ENCODE results near the gene CHST10.
A peak's percentile ranks its signal among the peaks of the same experiment; 100 is the strongest.
"Not testable (repeated sequence)": the region's sequence is repeated elsewhere in the genome, so short reads cannot be mapped to it uniquely, and the experiment has no call there.

The CHST10 gene, protein sequence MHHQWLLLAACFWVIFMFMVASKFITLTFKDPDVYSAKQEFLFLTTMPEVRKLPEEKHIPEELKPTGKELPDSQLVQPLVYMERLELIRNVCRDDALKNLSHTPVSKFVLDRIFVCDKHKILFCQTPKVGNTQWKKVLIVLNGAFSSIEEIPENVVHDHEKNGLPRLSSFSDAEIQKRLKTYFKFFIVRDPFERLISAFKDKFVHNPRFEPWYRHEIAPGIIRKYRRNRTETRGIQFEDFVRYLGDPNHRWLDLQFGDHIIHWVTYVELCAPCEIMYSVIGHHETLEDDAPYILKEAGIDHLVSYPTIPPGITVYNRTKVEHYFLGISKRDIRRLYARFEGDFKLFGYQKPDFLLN

DNA sequence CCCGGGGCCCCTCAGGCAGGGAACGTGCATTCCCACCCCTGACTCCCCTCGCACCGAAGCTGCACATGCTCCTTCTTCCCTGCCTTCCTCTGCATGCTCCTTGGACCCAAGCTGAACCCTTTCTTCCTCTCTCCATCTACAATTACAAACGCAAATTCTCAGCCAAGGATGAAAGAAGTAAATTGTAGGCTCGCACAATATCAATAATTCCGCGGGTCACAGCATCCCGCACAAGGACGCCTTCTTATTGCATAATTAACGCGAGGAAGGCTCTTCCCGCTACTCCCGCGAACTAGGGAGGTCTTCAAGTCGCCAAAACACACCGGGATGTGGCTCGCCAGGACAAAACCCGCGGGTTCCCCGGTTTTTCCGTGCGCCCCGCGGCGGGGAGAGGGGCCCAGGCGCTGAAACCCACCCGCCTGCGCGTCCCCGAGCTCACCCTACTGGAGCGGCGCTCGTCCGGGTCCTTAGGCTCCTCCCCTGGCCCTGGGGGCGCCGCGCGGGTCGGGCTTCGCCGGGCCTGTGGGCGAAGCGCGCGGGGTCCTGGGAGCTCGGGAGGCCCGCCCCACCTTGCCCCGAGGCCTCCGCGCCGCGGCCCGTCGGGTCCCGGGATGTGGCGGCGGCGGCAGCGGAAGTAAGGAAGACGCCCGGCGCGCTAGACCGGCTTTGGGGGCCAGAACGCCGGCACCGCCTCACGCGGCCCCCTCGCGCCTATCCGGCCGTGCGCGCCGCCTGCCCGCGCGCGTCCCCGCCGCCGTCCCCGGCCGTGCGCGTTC is at the start of gene CHST10:
Gene CHST10, minus strand, starts transcription at position 734 of the 776 bp plus-strand sequence. CDS start 10,993 bp downstream, outside the sequence.
- DNase-seq, result peak; percentile 3

DNA sequence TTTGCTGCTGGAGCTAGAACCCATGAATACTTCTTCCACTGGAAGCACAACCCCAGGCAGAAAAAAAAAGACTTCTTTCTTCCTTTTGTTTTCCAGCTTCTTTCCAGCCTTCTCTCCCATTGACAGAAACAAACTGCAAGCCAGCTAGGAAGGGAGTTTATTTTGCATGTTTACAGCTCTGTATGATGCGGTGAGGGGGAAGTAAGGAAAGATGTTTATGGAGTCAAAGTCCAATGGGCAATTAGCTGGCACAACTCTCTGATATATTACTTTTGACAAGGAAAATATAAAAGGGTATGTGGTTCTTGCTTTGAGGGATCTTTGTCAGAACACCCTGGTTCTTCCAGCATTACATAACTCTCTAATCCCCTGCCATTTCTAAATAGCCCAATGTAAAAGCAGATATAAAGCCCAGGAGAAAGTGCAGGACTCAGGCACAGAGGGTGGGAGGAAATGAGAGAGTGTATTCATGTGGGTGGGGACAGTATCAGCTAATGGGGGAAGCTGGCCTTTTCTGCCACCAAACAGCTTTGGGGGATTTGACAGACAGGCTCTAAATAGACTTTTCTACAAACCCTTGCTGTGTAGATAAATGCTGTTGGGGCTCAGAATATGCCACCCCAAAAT is 43.5 kb upstream of the CHST10 start:
- DNase-seq, result no peak

DNA sequence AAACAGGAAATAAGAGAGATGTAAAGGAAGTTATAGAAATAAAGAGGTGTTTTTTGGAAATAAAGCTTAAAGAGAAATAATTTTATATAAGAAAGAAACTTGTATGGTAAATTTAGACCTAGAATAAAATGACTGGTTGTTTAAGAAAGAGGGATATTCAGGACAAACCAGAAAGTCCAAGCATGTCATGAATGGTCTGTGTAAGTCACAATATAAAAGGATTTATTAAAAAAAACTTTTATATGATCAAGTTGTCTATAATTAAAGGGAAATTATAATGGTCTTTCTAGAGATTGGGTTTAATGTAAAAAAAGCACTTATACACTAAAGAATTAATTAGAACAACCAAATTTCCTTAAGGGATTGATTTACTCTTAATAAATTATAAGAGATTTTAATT is 38.9 kb upstream of the CHST10 start:
- not testable (repeated sequence) for DNase-seq

DNA sequence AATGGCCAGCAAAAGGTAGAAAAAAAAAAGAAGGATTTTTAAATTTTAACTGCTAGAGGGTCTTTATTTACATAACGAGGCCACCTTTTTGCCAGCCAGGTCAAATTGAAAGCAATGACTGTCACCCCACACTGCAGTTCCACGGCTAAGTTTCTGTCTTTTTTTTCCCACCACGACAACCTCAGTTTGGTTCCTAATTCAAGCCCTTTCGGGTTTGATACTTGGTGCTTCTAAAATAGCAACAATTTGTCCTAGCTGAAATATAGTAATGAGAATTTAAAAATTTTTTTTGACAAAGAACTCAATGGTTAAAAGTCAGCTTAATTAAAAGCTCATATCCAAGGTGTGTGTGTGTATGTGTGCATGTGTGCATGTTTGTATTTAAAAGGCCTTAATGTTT is 36.4 kb upstream of the CHST10 start:
- no peak for DNase-seq

DNA sequence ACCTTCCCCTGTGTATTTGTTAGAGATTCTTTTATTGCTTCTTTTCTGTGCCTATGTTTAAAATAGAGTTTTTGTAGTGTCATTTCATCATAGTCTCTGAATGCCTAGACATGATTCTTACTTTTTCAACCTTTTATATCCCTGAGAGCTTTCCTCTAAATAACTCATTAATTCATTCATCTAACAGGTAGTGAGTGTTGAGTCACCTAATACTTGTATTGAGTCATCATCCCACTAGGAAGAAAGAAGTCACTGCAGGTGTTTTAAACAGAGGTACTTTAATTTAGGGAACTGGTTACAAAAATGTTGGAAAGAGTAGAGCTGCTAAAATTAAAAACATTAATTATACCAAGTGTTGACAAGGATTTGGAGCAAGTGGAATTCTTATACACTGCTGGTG is 34.3 kb upstream of the CHST10 start:
- DNase-seq, result no peak

DNA sequence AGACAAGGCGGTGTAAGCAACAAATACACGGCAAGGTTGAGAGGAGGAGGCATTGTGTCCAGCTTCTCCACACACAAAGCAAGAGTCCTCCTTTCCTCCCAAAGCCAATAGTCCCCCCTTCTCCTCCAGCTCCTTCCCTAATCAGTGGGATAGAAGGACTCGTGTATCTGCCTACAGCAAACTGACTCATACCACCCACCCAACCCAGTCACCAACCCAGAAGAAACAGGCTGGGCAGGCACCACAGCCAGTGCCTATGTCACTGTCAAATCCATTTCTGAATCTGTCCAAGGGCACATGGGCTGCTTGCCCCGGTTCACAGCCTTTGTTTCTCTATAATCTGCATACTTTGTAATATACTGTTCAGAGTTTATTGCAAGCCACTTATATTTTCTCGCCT is 33.6 kb upstream of the CHST10 start:
- no peak for DNase-seq

DNA sequence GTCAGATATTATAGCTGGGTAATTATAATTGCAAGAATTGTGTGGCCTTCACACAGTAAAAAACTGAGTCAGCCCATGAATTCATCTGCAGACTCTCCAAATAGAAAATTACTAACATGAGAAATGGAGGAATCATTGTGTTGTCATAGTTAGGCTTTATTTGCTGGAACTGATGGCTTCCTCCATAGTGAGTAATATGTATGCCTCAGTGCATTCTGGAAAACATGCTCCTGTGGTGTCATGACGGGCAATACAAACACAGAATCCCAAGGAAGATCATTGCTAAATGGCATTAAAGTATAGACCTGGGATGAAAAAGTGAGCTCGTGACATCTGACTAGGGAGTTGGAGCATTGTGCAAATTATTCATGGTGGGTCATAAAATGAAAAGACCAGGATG is 29.2 kb upstream of the CHST10 start:
- DNase-seq, result no peak

DNA sequence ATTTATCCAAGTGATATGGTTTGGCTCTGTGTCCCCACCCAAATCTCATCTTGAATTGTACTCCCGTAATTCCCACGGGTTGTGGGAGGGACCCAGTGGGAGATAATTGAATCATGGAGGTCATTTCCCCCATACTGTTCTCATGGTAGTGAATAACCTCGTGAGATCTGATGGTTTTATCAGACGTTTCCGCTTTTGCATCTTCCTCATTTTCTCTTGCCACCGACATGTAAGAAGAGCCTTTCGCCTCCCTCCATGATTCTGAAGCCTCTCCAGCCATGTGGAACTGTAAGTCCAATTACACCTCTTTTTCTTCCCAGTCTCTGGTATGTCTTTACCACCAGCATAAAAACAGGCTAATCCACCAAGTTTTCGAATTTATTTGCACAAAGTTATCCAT is 20.3 kb upstream of the CHST10 start:
- DNase-seq, result no peak

DNA sequence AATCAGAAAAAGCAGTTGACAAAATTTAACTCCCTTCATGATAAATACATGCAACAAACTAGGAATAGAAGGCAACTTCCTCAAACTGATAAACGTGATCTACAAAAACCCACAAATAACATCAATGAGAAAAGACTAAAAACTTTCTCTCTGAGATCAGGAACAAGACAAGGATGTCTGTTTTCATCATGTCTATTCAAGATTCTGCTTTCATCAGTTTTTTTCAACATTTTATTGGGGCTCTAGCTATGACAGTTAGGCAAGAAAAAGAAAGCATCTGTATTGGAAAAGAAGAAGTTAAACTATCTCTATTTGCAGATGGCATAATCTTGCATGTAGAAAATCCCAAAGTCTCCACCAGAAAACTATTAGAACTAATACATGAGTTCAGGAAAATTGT is 12.3 kb upstream of the CHST10 start:
- DNase-seq, result no peak

DNA sequence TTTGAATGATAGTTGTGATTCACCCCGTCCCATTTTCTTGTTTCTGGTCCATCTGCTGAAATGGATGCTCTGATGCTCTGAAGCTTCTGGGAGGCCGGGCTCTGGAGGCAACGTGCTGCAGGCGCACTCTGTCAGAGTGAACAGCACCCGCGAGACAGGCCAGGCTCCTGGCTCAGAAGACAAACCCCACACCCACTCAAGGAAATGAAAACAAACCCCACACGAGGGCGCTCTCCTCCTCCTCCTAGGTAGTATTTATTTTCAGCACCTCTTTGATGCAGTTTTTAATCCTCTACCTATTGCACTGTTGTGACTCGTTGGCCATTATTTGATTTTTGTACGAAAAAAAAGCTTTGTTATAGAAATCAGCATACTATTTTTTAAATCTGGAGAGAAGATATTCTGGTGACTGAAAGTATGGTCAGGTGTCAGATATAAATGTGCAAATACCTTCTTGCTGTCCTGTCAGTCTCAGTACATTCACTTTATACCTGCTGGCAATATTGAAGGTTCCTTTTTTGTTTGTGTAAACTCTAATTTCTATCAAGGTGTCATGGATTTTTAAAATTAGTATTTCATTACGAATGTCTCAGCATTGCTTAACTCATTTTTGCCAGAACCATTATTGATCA is 10.3 kb upstream of the CHST10 start:
- DNase-seq, result peak; percentile 50

DNA sequence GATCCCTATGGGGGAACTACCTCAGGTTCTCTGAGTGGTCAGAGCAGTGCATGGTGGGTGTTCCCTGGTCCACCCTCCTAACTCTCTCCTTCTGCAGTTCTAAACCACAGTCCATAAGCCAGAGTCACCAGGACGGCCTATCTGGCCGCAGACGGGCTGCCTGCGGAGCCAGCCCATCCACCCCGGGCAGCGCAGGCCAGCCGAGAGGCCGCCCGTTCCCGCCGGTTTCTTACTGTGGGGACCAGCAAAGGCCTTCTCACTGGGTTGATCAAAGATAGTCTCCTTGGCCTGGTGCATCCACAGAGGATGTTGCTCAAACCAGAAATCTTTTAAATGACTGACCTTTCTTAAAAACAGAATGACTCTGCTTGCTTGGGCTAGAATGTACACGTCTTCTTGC is 9.6 kb upstream of the CHST10 start:
- DNase-seq, result no peak

DNA sequence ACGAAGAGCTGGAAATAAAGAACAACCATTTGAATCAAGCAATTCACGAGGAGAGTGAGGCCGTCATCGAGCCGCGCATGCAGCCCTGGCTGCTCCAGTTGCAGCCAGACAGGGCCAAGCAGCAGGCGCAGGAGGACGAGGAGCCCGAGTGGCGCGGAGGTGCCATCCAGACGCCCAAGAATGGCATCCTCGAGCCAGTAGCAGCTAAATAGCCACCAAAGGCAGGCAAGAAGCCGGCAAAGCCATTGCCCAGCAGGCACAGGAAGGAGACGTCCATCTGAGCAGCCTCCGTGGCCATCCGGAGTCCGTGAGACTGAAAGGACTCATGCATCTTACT is 8.9 kb upstream of the CHST10 start:
- no peak for DNase-seq

DNA sequence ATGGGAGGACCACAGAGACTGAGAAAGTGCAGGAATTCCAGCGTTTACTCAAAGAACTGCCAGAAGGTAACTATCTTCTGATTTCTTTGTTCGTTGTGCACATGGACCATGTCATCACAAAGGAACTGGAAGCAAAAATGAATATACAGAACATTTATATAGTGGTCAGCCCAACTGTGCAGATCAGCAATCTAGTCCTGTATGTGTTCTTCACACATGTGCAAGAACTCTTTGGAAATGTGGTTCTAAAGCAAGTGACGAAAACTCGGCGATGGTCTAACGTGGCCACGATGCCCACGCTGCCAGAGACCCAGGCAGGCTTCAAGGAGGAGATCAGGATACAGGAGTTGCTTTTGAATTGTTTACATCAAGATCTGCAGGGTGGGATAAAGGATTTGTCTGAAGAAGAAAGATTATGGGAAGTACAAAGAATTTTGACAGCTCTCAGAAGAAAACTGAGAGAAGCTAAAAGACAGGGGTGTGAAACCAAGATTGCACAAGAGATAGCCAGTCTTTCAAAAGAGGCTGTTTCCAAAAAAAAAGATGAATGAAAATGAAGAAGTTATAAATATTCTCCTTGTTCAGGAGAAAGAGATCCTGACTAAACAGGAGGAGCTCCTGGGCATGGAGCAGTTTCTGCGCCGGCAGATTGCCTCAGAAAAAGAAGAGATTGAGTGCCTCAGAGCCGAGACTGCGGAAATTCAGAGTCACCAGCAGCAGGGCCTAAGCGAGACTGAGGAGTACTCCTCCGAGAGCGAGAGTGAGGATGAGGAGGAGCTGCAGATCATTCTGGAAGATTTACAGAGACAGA is 8.3 kb upstream of the CHST10 start:
- DNase-seq, result no peak

DNA sequence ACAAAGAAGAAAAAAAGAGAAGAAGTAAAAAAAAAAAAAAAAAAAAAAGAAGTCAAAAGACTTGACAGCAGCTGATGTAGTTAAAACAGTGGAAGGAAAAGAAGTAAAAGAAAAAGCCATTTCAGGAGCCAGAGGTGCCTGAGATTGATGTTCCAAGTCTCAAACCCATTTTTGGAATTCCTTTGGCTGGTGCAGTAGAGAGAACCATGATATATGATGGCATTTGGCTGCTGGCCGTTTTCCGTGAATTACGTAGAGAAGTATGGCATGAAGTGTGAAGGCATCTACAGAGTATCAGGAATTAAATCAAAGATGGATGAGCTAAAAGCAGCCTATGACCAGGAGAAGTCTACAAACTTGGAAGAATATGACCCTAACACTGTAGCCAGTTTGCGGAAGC is 7.6 kb upstream of the CHST10 start:
- no peak for DNase-seq

DNA sequence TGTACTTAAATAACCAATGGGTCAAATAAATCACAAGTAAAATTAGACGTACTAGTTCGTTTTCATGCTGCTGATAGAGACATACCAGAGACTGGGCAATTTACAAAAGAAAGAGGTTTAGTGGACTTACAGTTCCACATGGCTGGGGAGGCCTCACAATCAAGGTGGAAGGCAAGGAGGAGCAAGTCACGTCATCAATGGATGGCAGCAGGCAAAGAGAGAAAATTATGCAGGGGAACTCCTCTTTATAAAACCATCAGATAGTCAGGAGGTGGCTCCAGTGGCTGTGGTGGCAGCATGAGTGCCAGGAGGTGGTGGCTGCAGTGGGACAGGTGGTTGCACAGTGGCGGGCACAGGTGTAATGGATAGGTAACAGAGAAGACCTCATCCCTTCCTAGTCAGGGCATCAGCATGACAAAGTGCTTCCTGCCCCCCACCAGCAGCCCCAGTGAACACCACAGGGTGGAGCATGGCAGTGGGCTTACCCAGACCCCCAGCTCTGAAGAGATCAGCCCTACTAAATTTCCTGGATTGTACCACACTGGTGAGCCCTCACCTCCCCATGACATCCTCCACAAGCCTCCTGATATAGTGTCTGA is 6.9 kb upstream of the CHST10 start:
- no peak for DNase-seq

DNA sequence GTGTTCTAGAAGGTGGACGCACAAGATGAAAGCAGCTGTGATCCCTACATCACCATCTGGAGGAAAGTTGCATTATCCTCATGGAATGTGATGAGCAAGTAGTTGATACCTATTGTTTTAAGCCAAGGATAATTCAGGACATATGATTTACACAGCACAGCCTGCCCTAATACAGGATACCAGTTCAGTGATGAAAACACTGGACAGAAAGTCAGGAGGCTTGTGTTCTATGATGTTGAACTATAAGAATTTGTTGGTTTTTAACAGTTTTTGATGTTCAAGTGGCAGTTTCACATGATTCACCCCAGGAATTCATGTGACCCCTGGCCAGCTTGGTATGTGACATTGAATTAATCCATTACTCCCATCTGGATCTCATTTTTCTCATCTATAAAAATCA is 6.2 kb upstream of the CHST10 start:
- DNase-seq, result no peak

DNA sequence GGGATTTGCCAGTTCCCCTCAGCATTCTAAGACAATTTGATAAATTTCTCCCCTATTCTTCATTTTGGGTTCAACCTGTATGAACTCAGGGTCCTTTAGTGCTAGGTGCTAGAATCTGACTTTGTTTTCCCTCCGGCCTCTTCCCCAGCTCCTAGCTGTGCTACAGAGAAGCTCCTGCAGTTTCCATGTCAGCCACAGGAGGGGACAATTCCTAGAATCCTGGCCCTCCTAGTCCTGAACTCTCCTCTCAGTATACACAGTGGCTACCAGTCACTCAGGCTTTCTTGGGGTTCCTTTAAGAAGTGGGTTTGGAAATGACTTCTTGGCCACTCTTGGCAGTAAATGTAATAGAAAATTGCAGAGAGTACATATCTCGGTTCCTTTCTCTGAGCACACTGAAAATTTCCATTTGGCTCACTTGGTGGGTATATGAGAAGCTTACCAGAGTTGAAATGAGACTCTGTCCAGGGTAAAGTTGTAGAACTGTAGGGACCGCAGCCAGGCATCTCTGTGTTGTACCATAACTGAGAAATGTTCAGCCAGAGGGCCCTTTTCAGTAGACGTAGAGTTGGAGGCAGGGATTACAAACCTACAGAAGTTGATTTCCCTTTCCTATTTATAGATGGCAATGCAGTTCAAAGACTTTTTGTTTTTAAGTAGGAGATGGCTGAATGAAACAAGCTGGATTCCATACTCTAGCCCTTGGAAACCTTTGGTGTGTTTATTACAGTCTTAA is 5.0 kb upstream of the CHST10 start:
- DNase-seq, result no peak

DNA sequence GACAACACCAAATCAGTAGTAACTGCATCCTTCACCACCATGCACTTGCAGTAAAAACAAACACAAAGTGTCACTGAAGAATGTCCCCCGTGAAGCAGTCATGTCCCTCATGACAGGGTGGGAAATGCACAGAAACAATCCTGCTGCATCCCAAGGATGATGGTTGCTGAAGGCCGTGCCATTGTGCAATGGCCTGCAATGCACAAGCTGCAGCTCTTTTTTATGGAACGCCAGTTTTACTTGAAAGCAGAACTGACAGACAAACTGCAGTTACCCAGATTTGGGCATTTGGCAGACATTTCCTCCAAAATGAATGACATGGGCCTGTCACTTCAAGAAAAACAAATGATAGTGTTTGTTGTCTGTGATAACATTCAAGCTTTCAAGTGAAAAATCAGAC is 2.4 kb upstream of the CHST10 start:
- DNase-seq, result no peak

DNA sequence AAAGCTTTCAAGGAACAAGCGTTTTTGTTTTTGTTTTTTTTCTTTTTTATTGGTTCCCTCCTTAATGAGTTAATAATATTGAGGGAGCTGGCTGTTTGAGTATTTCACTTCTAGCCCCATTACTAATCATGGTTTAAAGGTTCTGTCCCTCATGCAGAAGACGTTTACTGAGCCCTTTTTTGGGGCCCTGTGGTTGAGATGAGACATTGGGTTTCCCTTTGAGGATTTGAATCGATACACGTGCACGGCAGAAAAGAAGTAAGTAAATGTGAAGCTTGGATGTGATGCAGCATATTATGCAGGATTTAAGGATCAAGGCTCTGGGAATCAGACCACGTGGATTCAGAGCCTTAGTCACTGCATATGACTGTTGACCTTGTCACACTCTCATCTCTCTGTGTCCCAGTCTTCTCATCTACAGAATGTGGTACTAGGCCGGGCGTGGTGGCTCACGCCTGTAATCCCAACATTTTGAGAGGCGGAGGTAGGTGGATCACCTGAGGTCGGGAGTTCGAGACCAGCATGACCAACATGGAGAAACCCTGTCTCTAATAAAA is 1.0 kb upstream of the CHST10 start:
- DNase-seq, result no peak

DNA sequence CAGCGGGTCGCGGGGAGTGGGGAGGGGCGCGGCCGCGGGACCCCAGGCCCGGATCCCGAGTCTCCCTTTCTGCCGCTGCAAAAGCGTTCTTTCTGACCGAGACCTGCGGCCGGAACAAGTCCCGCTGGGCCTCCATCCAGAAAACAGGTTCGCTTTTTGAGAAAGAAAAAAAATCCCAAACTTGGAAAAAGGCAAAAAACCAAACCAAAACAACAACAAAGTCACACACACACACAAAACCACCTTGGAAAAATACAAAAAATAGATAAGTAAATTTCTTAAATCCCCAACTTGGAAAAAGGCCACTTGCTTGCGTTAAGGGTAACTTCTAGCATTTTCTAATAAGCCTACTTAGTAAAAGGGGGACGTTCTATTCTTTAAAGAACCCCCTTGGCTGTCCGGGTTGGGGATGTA is 250 bp upstream of the CHST10 start:
- DNase-seq, result no peak

DNA sequence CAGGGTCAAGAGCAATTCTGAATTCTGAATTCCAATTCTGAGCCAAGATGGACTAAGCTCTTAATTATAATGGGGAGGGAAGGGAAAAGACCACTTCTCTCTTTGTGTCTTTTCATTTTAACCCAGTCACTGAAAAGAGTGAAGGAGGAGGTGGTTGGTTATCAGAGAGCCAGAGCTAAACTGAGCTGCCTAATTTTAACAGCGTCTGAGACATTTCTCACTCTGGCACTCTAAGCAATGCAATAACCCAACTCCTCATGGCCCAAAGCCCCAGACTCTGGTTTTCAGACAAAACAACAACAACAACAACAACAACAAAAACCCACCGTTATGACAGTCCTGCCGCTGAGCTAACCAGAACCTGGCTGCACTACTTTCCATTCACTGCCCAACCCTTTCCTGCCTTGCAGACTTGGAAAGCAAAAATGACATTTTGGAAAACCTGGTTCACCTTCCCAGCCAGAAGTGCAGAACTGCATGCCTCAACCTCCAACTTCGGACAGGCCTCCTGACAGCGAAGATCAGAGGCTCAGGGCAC is 1.0 kb downstream of the CHST10 start:
- no peak for DNase-seq

All from CD4-positive, alpha-beta T cell treated with Interleukin-4 for 4 hours (primary cell).